Effector memory CD4-positive, alpha-beta T cell (primary cell): ENCODE data around the gene PES1.
"Not testable (repeated sequence)": the region's sequence is repeated elsewhere in the genome, so short reads cannot be mapped to it uniquely, and the experiment has no call there.

Experiments used
- DNase-seq, 3 donors: peaks; one replicate each; pipeline ENCODE4 v3.0.0-alpha.2; 2020
- H3K27ac ChIP-seq: 2 replicates; pipeline ENCODE4 v1.7.0; 2013; ENCODE audit warnings: mild to moderate bottlenecking, low read length, moderate library complexity; ENCODE audit not compliant: insufficient read depth, poor library complexity, severe bottlenecking
- H3K27me3 ChIP-seq: replicated peaks from 2 replicates; pipeline ENCODE4 v1.7.0; 2013; ENCODE audit warnings: mild to moderate bottlenecking, low read length; ENCODE audit not compliant: insufficient read depth, control insufficient read depth, poor library complexity, severe bottlenecking
- H3K36me3 ChIP-seq: 2 replicates; pipeline ENCODE4 v1.7.0; 2013; ENCODE audit warnings: mild to moderate bottlenecking, low read length, moderate library complexity; ENCODE audit not compliant: control insufficient read depth, insufficient read depth
- H3K4me1 ChIP-seq: 2 replicates; pipeline ENCODE4 v1.7.0; 2013; ENCODE audit warnings: low read length, mild to moderate bottlenecking; ENCODE audit not compliant: control insufficient read depth, insufficient read depth, poor library complexity, severe bottlenecking
- H3K4me3 ChIP-seq: 2 replicates; pipeline ENCODE4 v1.7.0; 2013; ENCODE audit warnings: low read length, low read depth, mild to moderate bottlenecking; ENCODE audit not compliant: insufficient read depth, poor library complexity, severe bottlenecking
- H3K9me3 ChIP-seq: 2 replicates; pipeline ENCODE4 v1.7.0; 2013; ENCODE audit warnings: mild to moderate bottlenecking, low read length, moderate library complexity; ENCODE audit not compliant: control insufficient read depth

The PES1 gene

DNA sequence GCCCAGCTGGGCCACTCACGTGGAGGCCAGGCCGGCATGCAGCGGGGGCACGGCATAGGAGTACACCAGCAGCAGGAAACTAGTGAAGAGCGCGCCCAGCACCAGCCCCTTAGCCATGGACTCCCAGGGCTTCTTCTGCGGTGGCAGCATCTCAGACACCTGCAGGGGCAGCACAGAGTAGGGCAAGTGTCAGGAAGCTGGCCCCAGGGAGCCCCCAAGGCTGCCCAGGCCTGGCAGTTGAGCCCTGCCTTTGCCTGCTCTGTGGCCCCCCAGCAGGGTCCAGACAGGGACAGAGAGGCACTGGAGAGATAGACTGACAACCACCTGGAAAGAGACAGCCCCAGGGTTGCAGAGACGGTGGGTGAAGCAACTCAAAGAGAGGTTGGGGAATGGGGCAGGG lies 34.5 kb downstream of the PES1 start:
- H3K36me3 ChIP-seq, result no peaks in the 10 kb centered on the region
- no peak for DNase-seq
- no peak overlapping the region for H3K4me3 ChIP-seq
- no peaks in the 10 kb centered on the region for H3K4me1 ChIP-seq
- H3K9me3 ChIP-seq, result no peaks in the 10 kb centered on the region
- no peaks in the 10 kb centered on the region for H3K27me3 ChIP-seq
- H3K27ac ChIP-seq, result no peak overlapping the region

DNA sequence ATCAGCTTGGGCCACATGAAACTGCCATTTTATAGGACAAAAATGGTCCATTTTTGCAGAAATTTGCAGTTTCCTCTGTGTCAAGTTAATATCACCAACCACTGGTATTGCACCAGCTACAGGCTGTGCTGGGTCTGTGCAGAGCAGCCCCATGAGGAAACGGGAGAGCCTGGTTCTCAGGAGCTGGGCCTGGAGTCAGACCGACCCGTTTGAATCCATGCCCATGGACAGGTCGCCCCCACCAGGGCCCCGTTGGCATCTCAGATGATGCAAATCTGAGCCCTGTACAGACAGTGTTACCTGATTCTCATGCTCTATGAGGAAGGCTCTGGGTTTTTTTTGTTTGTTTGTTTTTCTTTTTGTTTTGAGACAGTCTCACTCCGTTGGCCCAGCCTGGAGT lies 35.3 kb downstream of the PES1 start:
- DNase-seq, result no peak
- Histone ChIP-seq H3K9me3 (no peaks in the 10 kb centered on the region), H3K27me3 (no peaks in the 10 kb centered on the region), H3K4me1 (no peaks in the 10 kb centered on the region), H3K4me3 (no peak overlapping the region), H3K36me3 (no peaks in the 10 kb centered on the region), H3K27ac (no peak overlapping the region)

DNA sequence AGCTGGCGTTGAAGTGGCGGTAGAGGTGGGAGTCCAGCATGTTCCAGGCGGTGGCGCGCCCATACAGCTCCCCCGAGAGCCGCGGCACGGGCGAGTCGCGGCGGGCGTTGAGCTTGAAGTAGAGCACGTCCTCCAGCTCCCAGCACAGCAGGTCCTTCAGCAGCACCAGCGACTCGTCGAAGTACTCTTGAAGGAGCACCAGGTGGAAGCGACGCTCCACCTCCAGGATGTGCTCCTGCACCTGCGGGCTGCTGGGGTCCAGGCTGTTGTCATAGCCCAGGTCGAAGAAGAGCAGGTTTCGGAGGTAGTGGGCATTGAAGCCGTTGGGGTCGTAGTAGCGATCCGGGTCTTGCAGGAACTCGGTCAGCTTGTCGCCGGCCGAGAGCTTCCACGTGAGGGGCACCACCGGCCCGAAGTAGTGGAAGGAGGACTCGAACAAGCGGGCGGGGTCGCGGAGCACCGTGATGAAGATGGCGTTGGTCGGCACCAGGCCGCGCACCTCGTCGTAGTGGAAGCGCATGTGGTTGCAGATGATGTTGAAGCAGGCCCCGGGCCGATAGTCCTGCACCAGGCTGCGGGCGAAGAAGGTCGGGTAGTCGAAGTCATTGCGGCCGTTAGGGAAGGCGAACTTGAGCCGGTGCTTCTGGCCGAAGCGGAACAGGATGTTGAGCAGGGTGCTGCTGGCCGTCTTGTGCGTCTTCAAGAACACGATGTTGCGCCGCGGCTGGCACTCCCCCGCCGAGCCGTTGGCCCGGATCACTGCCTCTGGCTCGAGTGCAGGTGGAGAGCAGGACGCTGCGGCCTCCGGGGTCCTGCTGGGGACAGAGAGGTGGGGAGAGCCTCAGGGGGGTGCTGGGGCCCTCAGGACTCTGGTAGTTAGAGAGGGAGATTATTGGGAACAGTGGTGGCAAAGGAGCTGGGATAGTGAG lies 36.2 kb downstream of the PES1 start:
- Histone ChIP-seq H3K27ac (no peak overlapping the region), H3K4me3 (no peak overlapping the region), H3K27me3 (no peaks in the 10 kb centered on the region), H3K4me1 (no peaks in the 10 kb centered on the region), H3K36me3 (no peaks in the 10 kb centered on the region), H3K9me3 (no peaks in the 10 kb centered on the region)
- no peak for DNase-seq

DNA sequence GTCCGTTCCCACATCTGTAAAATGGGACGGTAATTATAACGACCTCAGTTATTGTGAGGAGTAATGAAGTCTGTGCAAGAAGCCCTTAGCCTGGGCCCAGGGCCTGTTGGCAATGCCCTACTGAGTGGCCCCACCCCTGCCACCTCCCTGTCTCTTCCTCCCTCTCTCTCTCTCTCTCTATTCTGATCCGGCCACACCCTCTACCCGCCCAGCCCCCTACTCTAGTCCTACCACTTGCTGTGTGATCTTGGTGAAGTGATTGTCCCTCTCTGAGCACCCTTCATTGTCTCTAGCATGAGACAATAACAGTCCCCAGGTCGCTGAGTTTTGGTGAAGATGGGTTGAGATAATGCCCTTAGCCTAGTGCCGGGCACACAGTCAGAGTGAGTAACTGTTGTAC lies 37.7 kb downstream of the PES1 start:
- no peak overlapping the region for H3K4me3 ChIP-seq

DNA sequence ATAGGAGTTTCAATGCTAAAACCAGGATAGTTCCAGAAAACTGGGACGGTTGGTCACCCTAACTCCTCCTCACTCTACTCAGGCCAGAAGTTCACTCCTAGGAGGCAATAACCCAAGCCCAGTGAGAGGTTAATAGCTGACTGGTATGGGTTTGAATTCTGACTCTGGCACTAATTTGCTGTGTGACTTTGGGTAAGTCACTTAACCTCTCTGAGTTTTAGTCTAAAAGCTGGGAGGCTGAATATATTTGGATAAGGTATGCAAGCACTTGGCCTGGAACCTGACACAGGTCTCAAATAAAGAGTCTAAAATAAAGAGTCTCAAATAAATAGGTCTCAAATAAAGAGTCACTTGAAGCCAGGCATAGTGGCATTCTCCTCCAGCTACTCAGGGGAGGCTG lies 39.0 kb downstream of the PES1 start:
- Histone ChIP-seq H3K4me3 (no peak overlapping the region), H3K36me3 (no peaks in the 10 kb centered on the region), H3K4me1 (no peaks in the 10 kb centered on the region), H3K27me3 (no peaks in the 10 kb centered on the region), H3K9me3 (no peaks in the 10 kb centered on the region), H3K27ac (no peak overlapping the region)
- DNase-seq, result no peak

More for the DNA sequence above, 37.7 kb downstream of the PES1 start:
- no peaks in the 10 kb centered on the region for H3K4me1 ChIP-seq
- no peaks in the 10 kb centered on the region for H3K27me3 ChIP-seq
- no peaks in the 10 kb centered on the region for H3K36me3 ChIP-seq
- DNase-seq, result no peak
- no peak overlapping the region for H3K27ac ChIP-seq
- H3K9me3 ChIP-seq, result no peaks in the 10 kb centered on the region

DNA sequence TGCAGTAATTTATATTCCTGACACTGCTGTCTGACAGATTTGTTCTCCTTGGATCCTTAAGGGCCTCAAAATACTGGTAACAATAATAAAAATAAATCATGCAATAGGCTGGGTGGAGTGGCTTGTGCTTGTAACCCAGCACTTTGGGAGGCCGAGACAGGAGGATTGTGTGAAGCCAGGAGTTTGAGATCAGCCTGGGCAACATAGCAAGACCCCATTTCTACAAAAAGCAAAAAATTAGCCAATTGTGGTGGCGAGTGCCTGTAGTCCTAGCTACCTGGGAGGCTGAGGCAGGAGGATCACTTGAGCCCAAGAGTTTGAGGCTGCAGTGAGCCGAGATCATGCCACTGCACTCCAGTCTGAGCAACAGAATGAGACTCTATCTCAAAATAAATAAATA lies 39.9 kb downstream of the PES1 start:
- not testable (repeated sequence) for H3K4me3 ChIP-seq, H3K4me1 ChIP-seq, H3K36me3 ChIP-seq, H3K27me3 ChIP-seq, H3K9me3 ChIP-seq, H3K27ac ChIP-seq, DNase-seq

DNA sequence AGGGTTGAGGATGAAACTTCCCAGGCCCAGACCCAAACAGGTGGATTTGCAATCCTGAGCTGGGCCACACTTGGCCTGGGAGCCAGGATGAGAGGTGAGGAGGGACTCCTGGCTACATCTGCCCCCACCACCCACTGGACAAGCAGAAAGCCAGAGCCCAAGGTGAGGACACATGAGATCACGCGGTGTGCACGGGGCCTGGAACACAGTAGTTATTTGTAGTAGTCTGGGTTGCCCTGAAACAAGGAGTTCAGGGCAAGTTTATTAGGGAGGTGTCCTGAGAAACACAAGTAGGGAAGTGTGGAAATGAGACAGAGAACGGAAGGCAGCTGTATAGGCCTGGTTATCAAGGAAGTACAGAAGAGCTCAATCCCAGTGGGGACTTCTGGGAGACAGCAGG lies 44.5 kb downstream of the PES1 start:
- Histone ChIP-seq H3K36me3 (no peaks in the 10 kb centered on the region), H3K4me3 (no peak overlapping the region), H3K27me3 (peaks cover 4% of the 10 kb centered on the region), H3K27ac (no peak overlapping the region), H3K9me3 (no peaks in the 10 kb centered on the region), H3K4me1 (no peaks in the 10 kb centered on the region)
- no peak for DNase-seq

DNA sequence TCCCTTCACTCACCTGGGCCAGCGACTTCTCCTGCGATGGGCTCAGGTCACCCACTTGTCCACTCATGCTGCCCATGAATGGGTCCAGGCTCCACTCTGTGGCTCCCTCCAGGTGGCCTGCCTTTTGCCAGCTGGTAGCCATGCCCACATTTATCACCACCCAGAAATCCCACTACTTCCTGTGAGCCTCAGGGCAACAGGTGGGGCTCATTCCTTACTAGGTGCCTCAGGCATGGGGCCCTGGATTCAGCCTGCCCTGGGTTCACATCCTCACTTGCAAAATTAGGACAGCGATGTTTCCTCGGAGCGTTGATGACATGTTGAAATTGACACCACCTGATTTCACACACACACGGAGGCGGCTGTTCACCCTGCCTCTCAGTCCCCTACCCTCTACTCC lies 45.1 kb downstream of the PES1 start, which contains the start of gene SEC14L6:
Gene SEC14L6 (minus strand): TSS at position 126 of the 400 bp plus-strand sequence. CDS start 59 bp downstream, at position 67.
- Histone ChIP-seq H3K9me3 (no peaks in the 10 kb centered on the region), H3K4me1 (no peaks in the 10 kb centered on the region), H3K27ac (no peak within 1 kb of the TSS), H3K27me3 (peaks cover 9% of the 10 kb centered on the region), H3K4me3 (no peak within 1 kb of the TSS), H3K36me3 (no peaks in the 10 kb centered on the region)
- no peak for DNase-seq

DNA sequence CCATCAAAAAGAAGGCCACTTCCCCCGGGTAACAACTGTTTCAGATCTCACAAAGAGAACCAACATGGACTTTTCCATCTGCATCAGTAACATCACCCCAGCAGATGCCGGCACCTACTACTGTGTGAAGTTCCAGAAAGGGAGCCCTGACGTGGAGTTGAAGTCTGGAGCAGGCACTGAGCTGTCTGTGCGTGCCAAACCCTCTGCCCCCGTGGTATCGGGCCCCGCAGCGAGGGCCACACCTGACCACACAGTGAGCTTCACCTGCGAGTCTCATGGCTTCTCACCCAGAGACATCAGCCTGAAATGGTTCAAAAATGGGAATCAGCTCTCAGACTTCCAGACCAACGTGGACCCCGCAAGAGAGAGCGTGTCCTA lies 48.9 kb downstream of the PES1 start:
- no peaks in the 10 kb centered on the region for H3K36me3 ChIP-seq
- no peak overlapping the region for H3K4me3 ChIP-seq
- H3K27ac ChIP-seq, result no peak overlapping the region
- H3K27me3 ChIP-seq, result peaks cover 9% of the 10 kb centered on the region
- no peak for DNase-seq
- no peaks in the 10 kb centered on the region for H3K9me3 ChIP-seq
- no peaks in the 10 kb centered on the region for H3K4me1 ChIP-seq

DNA sequence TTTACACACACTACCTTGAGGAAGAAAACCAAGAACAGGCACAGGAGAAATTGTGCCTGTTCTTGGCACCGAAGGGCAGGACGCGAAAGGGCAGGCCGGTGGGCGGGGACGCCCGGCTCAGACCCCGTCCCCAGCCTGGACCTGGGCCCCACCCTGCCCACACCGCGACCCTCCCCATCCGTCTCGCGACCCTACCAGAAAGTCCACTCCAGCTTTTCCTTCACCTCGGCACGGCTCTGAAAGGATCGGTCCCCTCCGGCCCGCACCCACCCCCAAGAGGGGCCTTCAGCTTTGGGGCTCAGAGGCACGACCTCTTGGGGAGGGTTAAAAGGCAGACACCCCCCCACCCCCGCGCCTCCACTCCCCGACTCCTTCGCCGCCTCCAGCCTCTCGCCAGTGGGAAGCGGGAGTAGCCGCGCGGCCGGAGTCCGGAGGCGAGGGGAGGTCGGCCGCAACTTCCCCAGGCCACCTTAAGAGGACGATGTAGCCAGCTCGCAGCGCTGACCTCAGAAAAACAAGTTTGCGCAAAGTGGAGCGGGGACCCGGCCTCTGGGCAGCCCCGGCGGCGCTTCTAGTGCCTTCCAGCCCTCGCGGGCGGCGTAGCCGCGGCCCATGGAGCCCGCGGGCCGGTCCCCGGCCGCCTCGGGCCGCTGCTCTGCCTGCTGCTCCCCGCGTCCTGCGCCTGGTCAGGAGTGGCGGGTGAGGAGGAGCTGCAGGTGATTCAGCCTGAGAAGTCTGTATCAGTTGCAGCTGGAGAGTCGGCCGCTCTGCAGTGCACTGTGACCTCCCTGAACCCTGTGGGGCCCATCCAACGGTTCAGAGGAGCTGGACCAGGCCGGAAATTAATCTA lies 49.5 kb downstream of the PES1 start:
- Histone ChIP-seq H3K27me3 (peaks cover 9% of the 10 kb centered on the region), H3K27ac (no peak overlapping the region), H3K9me3 (no peaks in the 10 kb centered on the region), H3K4me3 (no peak overlapping the region), H3K36me3 (no peaks in the 10 kb centered on the region), H3K4me1 (no peaks in the 10 kb centered on the region)
- no peak for DNase-seq
